H9 (cell line): ENCODE data around the gene GHRHR. TPM values are rescaled to one million over a fixed set of nuclear protein-coding genes. Genes with fewer than 3 reads are reported as not detected.

ENCODE experiments used
- DNase-seq: peaks from one replicate; pipeline ENCODE4 v3.0.0-alpha.2; 2017
- H2AFZ ChIP-seq: one replicate; pipeline ENCODE4 v1.6.1; 2013; ENCODE audit warnings: mild to moderate bottlenecking, low read length, control low read depth, moderate library complexity
- H2AK5ac ChIP-seq: 2 replicates; pipeline ENCODE4 v1.6.1; 2013; ENCODE audit warnings: low read length, control low read depth, mixed read lengths; ENCODE audit not compliant: insufficient read length
- H2BK120ac ChIP-seq: one replicate; pipeline ENCODE4 v1.6.1; 2013; ENCODE audit warnings: low read depth, mild to moderate bottlenecking, low read length, control low read depth, inconsistent platforms; ENCODE audit not compliant: poor library complexity, severe bottlenecking
- H2BK12ac ChIP-seq: 2 replicates; pipeline ENCODE4 v1.6.1; 2013; ENCODE audit warnings: low read length, control low read depth, mixed read lengths, low read depth; ENCODE audit not compliant: insufficient read length
- H2BK15ac ChIP-seq: 2 replicates; pipeline ENCODE4 v1.6.1; 2013; ENCODE audit warnings: low read depth, low read length, control low read depth
- H2BK20ac ChIP-seq: one replicate; pipeline ENCODE4 v1.6.1; 2013; ENCODE audit warnings: low read depth, mild to moderate bottlenecking, low read length, control low read depth, inconsistent platforms; ENCODE audit not compliant: poor library complexity, severe bottlenecking
- H2BK5ac ChIP-seq: 2 replicates; pipeline ENCODE4 v1.6.1; 2013; ENCODE audit warnings: low read length, control low read depth, mixed read lengths; ENCODE audit not compliant: insufficient read length
- H3K14ac ChIP-seq: 2 replicates; pipeline ENCODE4 v1.6.1; 2013; ENCODE audit warnings: low read length, control low read depth; ENCODE audit not compliant: insufficient read depth
- H3K18ac ChIP-seq: 2 replicates; pipeline ENCODE4 v1.6.1; 2013; ENCODE audit warnings: low read depth, mild to moderate bottlenecking, mixed read lengths, low read length, control low read depth; ENCODE audit not compliant: insufficient read length
- H3K23ac ChIP-seq: 2 replicates; pipeline ENCODE4 v1.6.1; 2013; ENCODE audit warnings: low read length, control low read depth, mixed read lengths, low read depth; ENCODE audit not compliant: insufficient read length
- H3K23me2 ChIP-seq: 2 replicates; pipeline ENCODE4 v1.6.1; 2013; ENCODE audit warnings: low read depth, mild to moderate bottlenecking, mixed read lengths, low read length, control low read depth; ENCODE audit not compliant: insufficient read length, poor library complexity, severe bottlenecking
- H3K27ac ChIP-seq: 2 replicates; pipeline ENCODE4 v1.5.1; 2013; ENCODE audit warnings: low read length, control low read depth, mixed read lengths, low read depth; ENCODE audit not compliant: insufficient read length
- H3K27me3 ChIP-seq: 2 replicates; pipeline ENCODE4 v1.6.1; 2013; ENCODE audit warnings: low read length, control low read depth, inconsistent platforms; ENCODE audit not compliant: insufficient read depth
- H3K4ac ChIP-seq: 2 replicates; pipeline ENCODE4 v1.6.1; 2013; ENCODE audit warnings: low read depth, mild to moderate bottlenecking, control low read depth, inconsistent platforms, low read length, moderate library complexity
- H3K4me1 ChIP-seq: 2 replicates; pipeline ENCODE4 v1.6.1; 2013; ENCODE audit warnings: low read length, control low read depth, inconsistent platforms; ENCODE audit not compliant: insufficient read depth
- H3K4me2 ChIP-seq: 2 replicates; pipeline ENCODE4 v1.6.1; 2013; ENCODE audit warnings: low read length, control low read depth, mixed read lengths; ENCODE audit not compliant: insufficient read length, insufficient read depth
- H3K56ac ChIP-seq: 2 replicates; pipeline ENCODE4 v1.6.1; 2013; ENCODE audit warnings: low read depth, mild to moderate bottlenecking, mixed read lengths, low read length, control low read depth; ENCODE audit not compliant: insufficient read length
- H3K79me1 ChIP-seq: 2 replicates; pipeline ENCODE4 v1.6.1; 2013; ENCODE audit warnings: low read depth, mild to moderate bottlenecking, moderate library complexity, low read length, control low read depth, inconsistent platforms; ENCODE audit not compliant: insufficient read depth, poor library complexity, severe bottlenecking
- H3K79me2 ChIP-seq: 2 replicates; pipeline ENCODE4 v1.6.1; 2013; ENCODE audit warnings: low read length, control low read depth, inconsistent platforms; ENCODE audit not compliant: insufficient read depth
- H3K9ac ChIP-seq: 2 replicates; pipeline ENCODE4 v1.6.1; 2013; ENCODE audit warnings: low read length, control low read depth, mixed read lengths; ENCODE audit not compliant: insufficient read length; ENCODE audit errors: extremely low read depth
- H3K9me3 ChIP-seq: one replicate; pipeline ENCODE4 v1.6.1; 2013; ENCODE audit warnings: low read depth, low read length, inconsistent platforms; ENCODE audit not compliant: control insufficient read depth
- H3T11ph ChIP-seq: one replicate; pipeline ENCODE4 v1.6.1; 2013; ENCODE audit warnings: mild to moderate bottlenecking, low read length, control low read depth, inconsistent platforms
- H4K20me1 ChIP-seq: one replicate; pipeline ENCODE4 v1.6.1; 2013; ENCODE audit not compliant: control insufficient read depth, insufficient read length, insufficient read depth
- H4K5ac ChIP-seq: 2 replicates; pipeline ENCODE4 v1.6.1; 2013; ENCODE audit warnings: low read depth, mild to moderate bottlenecking, mixed read lengths, low read length, control low read depth; ENCODE audit not compliant: insufficient read length
- H4K8ac ChIP-seq: replicated peaks from 2 replicates; pipeline ENCODE4 v1.6.1; 2013; ENCODE audit warnings: low read length, control low read depth, mixed read lengths, low read depth; ENCODE audit not compliant: insufficient read length
- H4K91ac ChIP-seq: 2 replicates; pipeline ENCODE4 v1.6.1; 2013; ENCODE audit warnings: low read depth, mild to moderate bottlenecking, moderate library complexity, mixed read lengths, low read length, control low read depth; ENCODE audit not compliant: insufficient read length
- H3K27ac Mint-ChIP-seq, 3 experiments: 2 replicates in 2 of 3; 3 replicates in 1 of 3; pipeline ENCODE4 v1.8.0; 2020 to 2021; ENCODE audit warnings: mixed read lengths in 3 of 3, mild to moderate bottlenecking in 1 of 3, moderate library complexity in 1 of 3
- H3K27me3 Mint-ChIP-seq: 2 replicates; pipeline ENCODE4 v1.8.0; 2021; ENCODE audit warnings: low read depth, mild to moderate bottlenecking, moderate library complexity, mixed read lengths
- H3K36me3 Mint-ChIP-seq, 3 experiments: 2 replicates in 2 of 3; 3 replicates in 1 of 3; pipeline ENCODE4 v1.8.0; 2020 to 2021; ENCODE audit warnings: low read depth in 3 of 3, mixed read lengths in 3 of 3; ENCODE audit not compliant: insufficient read depth in 1 of 3
- H3K4me1 Mint-ChIP-seq, 2 experiments: 2 replicates each; pipeline ENCODE4 v1.8.0; 2020; ENCODE audit warnings: mixed read lengths in 2 of 2
- H3K4me3 Mint-ChIP-seq, 2 experiments: 2 replicates in 1 of 2; 3 replicates in 1 of 2; pipeline ENCODE4 v1.8.0; 2020 to 2021; ENCODE audit warnings: mild to moderate bottlenecking in 2 of 2, mixed read lengths in 2 of 2, moderate library complexity in 1 of 2
- H3K9me3 Mint-ChIP-seq, 2 experiments: 2 replicates in 1 of 2; 3 replicates in 1 of 2; pipeline ENCODE4 v1.8.0; 2020; ENCODE audit warnings: mild to moderate bottlenecking in 2 of 2, mixed read lengths in 2 of 2, moderate library complexity in 1 of 2
- WGBS: extraction: QIAGEN DNeasy Blood & Tissue Kit; methylation state at CpG from one replicate; pipeline ENCODE4 v1.1.7; 2013; ENCODE audit warnings: missing lambda C conversion rate, low lambda C conversion rate, mixed read lengths; ENCODE audit not compliant: insufficient read length; ENCODE audit errors: extremely low coverage; 5-methylcytosine and 5-hydroxymethylcytosine counted together
- total RNA-seq: library from RNA; stranded (reverse); gene quantifications from 2 replicates; pipeline ENCODE4 v1.2.1, GENCODE V29; 2021
- TF ChIP-seq, protein P1 (sequence below): fragments of 200-600 bp; sonication (generic); conservative IDR thresholded peaks from 3 replicates; pipeline ENCODE4 v1.8.0; 2021; ENCODE audit warnings: antibody characterized with exemption, mild to moderate bottlenecking

The GHRHR gene
- total RNA-seq, 1 experiment from 2014 or later = 7.4 TPM

DNA sequence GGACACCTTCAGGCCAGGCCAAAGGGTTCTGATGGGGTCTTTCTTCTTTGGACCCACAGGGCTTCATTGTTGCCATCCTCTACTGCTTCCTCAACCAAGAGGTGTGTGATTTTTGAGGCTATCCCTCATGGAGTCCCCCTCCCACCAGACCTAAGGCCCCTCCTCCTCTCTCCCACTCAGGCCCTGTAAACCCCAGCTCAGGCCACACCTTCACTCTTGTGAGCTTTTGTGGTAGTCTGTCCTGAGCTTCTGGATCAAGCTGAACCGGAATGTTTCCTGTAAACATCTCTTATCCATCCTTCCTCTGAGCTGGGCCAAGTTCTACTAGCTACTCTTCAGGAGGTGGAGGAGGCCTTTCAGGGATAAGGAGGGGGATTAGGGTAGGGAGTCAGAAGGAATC is 13.5 kb downstream of the GHRHR start:
- H3K27me3 Mint-ChIP-seq = peaks cover 49% of the 10 kb centered on the region

More for the DNA sequence above, 13.5 kb downstream of the GHRHR start:
- Histone ChIP-seq H4K8ac (no peak overlapping the region), H2AFZ (no peak overlapping the region), H2AK5ac (no peak overlapping the region), H3K79me1 (no peaks in the 10 kb centered on the region), H4K91ac (no peak overlapping the region), H4K20me1 (no peaks in the 10 kb centered on the region), H3K4ac (no peak overlapping the region), H2BK12ac (no peak overlapping the region), H3K18ac (no peak overlapping the region), H3K9ac (no peak overlapping the region), H3K23me2 (no peaks in the 10 kb centered on the region), H3K27me3 (no peaks in the 10 kb centered on the region), H3K56ac (no peak overlapping the region), H3T11ph (no peak overlapping the region), H2BK20ac (no peak overlapping the region), H2BK15ac (no peak overlapping the region), H3K4me1 (no peaks in the 10 kb centered on the region), H3K27ac (no peak overlapping the region), H3K9me3 (no peaks in the 10 kb centered on the region), H3K79me2 (no peaks in the 10 kb centered on the region), H3K14ac (no peak overlapping the region), H3K23ac (no peak overlapping the region), H4K5ac (no peak overlapping the region), H2BK5ac (no peak overlapping the region), H2BK120ac (no peak overlapping the region), H3K4me2 (no peak overlapping the region)
- WGBS = no CpG with 5 or more reads among the region's 1 CpG
- TF ChIP-seq, protein P1, sequence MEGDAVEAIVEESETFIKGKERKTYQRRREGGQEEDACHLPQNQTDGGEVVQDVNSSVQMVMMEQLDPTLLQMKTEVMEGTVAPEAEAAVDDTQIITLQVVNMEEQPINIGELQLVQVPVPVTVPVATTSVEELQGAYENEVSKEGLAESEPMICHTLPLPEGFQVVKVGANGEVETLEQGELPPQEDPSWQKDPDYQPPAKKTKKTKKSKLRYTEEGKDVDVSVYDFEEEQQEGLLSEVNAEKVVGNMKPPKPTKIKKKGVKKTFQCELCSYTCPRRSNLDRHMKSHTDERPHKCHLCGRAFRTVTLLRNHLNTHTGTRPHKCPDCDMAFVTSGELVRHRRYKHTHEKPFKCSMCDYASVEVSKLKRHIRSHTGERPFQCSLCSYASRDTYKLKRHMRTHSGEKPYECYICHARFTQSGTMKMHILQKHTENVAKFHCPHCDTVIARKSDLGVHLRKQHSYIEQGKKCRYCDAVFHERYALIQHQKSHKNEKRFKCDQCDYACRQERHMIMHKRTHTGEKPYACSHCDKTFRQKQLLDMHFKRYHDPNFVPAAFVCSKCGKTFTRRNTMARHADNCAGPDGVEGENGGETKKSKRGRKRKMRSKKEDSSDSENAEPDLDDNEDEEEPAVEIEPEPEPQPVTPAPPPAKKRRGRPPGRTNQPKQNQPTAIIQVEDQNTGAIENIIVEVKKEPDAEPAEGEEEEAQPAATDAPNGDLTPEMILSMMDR = no peak
- H3K4me1 Mint-ChIP-seq = peaks cover 12 to 14% of the 10 kb centered on the region in 2 experiments; a peak in 3 of 4 replicates
- no peak overlapping the region; a peak in 1 of 5 replicates for H3K4me3 Mint-ChIP-seq
- H3K36me3 Mint-ChIP-seq = no peaks in the 10 kb centered on the region
- no peaks in the 10 kb centered on the region for H3K9me3 Mint-ChIP-seq
- peak; percentile 7 for DNase-seq
- H3K27ac Mint-ChIP-seq = no peak overlapping the region
